ENCODE results near the gene SPHK2. TPM values are rescaled to one million over a fixed set of nuclear protein-coding genes. Genes with fewer than 3 reads are reported as not detected.

SPHK2 gene
- total RNA-seq, 1 donor from 2014 or later = 137 TPM

DNA sequence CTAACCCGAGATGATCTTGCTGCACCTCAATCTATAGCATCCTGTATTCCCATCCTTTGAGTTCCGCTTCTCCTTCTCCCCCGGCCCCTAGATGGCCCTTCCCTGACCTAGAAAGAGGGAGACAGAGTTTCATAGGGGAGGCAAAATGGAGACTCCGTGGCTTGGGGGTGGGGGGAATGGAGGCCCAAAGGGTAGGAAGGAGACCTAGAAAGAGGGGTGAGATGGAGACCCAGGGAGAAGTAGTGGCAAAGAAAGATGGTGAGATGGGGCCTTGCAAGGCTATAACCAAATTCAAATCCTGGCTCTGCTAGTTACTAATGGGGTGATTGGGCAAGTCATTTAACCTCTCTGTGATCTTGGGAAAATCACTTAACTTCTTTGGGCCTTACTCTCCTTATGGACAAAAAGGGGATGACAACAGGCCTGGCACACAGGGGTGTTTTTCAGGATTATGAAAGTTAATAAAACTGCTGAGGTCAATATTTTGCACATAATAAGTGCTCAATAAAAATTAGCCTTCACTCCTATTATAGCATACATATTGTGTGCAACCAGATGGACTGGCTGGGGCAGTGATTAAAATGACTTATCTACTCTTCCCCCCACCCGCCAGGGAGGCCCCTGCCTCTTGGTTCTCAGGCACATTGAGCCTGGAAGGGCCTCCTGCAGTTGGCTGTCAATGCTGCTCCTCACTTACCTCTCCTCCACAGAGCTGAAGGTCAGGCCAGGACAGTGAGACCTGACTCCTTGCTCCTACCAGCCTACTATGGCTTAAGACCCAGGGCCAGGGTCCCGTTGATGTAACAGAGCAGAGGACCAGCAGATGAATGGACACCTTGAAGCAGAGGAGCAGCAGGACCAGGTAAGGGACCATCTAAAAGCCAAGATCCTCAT is 633 bp downstream of the SPHK2 start:
- DNase-seq (ENCODE audit: low spot score, unreplicated experiment) = no peak
- peaks cover 11% of the 10 kb centered on the region for H3K36me3 Mint-ChIP-seq (ENCODE audit: insufficient read depth)
- no peaks in the 10 kb centered on the region for H3K27me3 Mint-ChIP-seq
- TF ChIP-seq, protein P1, sequence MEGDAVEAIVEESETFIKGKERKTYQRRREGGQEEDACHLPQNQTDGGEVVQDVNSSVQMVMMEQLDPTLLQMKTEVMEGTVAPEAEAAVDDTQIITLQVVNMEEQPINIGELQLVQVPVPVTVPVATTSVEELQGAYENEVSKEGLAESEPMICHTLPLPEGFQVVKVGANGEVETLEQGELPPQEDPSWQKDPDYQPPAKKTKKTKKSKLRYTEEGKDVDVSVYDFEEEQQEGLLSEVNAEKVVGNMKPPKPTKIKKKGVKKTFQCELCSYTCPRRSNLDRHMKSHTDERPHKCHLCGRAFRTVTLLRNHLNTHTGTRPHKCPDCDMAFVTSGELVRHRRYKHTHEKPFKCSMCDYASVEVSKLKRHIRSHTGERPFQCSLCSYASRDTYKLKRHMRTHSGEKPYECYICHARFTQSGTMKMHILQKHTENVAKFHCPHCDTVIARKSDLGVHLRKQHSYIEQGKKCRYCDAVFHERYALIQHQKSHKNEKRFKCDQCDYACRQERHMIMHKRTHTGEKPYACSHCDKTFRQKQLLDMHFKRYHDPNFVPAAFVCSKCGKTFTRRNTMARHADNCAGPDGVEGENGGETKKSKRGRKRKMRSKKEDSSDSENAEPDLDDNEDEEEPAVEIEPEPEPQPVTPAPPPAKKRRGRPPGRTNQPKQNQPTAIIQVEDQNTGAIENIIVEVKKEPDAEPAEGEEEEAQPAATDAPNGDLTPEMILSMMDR (IDR thresholded peaks at IDR 0.05; ENCODE audit: unreplicated experiment) = no peak
- peak overlapping the region; percentile 93 for H3K4me3 Mint-ChIP-seq (ENCODE audit: low read depth)
- peaks cover 37% of the 10 kb centered on the region for H3K4me1 Mint-ChIP-seq (ENCODE audit: low read depth)
- H3K9me3 Mint-ChIP-seq (ENCODE audit: low read depth) = no peaks in the 10 kb centered on the region
- peak overlapping the region; percentile 99 for H3K27ac Mint-ChIP-seq

DNA sequence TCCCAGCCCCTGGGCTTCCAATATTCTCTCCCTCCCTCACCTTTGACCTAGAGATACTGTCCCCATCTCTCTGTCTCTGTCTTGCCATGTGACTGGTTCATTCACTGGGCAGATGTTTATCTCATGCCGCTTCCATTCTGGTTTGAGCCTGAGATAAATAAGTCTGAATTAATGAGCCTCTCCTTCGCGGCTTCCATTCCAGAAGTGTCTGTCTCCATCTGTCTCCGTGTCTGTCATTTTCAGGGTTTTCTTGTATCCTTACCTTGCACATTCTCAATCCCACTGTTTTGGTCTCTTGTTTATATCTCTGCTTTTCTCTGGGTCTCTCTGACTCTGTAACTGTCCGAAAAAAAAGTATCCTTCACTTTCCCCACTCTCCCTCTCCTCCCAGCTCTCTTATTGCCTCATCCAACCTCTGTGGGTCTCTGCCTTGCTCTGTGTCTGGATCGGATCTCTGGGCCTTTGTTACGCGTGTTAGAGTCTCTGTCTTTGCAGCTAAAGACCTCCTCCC is 4.3 kb downstream of the SPHK2 start:
- Mint-ChIP-seq H3K4me3 (ENCODE audit: low read depth) (peak overlapping the region; percentile 77), H3K27ac (peak overlapping the region; percentile 97), H3K9me3 (ENCODE audit: low read depth) (no peaks in the 10 kb centered on the region), H3K27me3 (no peaks in the 10 kb centered on the region), H3K36me3 (ENCODE audit: insufficient read depth) (peaks cover 3% of the 10 kb centered on the region), H3K4me1 (ENCODE audit: low read depth) (peaks cover 24% of the 10 kb centered on the region)
- TF ChIP-seq, protein P1 (IDR thresholded peaks at IDR 0.05; ENCODE audit: unreplicated experiment) = no peak
- no peak for DNase-seq (ENCODE audit: low spot score, unreplicated experiment)

DNA sequence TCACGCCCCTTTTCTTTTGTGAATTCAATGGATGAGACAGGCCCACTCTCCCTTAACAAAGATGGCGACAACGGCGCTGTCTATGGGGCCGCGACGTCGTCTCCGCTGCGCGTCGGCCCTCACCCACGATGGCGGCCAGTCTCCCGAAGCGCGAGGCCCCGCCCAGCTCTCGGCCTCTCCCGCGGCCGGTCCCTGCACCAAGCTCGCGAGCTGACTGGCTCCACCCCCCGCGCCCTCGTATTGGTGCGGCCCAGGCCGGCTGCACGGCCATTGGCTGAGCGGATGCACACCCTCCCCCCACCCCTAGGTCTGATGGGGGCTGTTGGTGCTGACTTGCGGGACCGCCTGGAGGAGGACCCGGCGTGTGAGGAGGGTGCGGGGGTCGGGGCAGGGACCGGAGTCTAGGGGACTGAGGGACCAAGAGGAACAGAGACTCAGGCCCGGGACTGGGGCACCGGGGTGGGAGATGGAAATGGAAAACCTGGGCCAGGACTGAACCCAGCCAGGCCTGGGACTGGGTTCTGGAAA is 4.8 kb downstream of the SPHK2 start:
- Mint-ChIP-seq H3K27me3 (no peaks in the 10 kb centered on the region), H3K27ac (peak overlapping the region; percentile 97), H3K36me3 (ENCODE audit: insufficient read depth) (peaks cover 4% of the 10 kb centered on the region), H3K9me3 (ENCODE audit: low read depth) (no peaks in the 10 kb centered on the region), H3K4me3 (ENCODE audit: low read depth) (peak overlapping the region; percentile 77), H3K4me1 (ENCODE audit: low read depth) (peaks cover 26% of the 10 kb centered on the region)
- TF ChIP-seq, protein P1 (IDR thresholded peaks at IDR 0.05; ENCODE audit: unreplicated experiment) = no peak
- DNase-seq (ENCODE audit: low spot score, unreplicated experiment) = peak; percentile 97

DNA sequence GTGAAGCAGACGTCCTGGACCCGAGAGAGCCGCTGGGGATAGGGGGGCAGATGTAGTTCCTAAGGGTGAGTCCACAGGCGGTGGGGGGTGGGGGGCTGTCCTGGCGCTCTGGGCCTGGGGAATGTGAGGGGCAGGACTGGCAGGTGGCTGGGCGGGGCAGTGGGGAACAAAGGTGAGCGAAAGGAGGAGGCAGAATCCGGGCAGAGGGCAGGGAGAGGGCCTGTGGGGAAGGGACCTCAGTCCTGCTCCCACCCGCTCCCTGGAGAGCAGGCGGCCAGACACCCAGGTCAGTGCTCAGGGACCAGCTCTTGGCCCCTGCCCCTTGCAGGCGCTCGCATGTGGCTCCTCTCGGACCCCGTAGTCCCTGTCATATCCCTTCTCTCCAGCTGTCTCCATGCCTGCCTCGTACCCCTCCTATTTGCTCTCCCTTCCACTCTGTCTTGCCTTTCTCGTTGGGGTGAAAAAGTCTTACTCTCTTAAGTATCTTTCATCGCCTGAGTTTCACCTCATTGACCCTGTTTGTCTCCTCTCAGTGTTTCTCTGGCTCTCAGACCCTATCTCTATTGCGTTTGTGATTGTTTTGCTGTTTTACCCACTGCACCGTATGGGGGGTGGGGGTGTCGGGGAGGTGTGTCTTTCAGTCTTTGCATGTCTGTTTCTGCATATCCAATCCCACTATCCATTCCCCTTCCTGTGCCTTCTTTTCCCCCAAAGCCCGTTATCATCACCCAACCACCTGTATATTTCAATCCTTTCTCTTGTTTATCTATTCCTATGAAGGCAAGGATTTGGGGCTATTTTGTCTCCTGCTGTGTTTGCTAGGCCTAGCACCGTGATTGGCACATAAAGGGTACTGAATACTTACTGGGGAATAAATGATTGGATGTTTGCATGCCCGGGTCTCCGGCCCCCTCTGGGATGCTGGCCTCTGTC is 5.8 kb downstream of the SPHK2 start:
- TF ChIP-seq, protein P1 (IDR thresholded peaks at IDR 0.05; ENCODE audit: unreplicated experiment) = no peak
- no peaks in the 10 kb centered on the region for H3K27me3 Mint-ChIP-seq
- no peak for DNase-seq (ENCODE audit: low spot score, unreplicated experiment)
- H3K9me3 Mint-ChIP-seq (ENCODE audit: low read depth) = no peaks in the 10 kb centered on the region
- H3K4me1 Mint-ChIP-seq (ENCODE audit: low read depth) = peaks cover 22% of the 10 kb centered on the region
- H3K36me3 Mint-ChIP-seq (ENCODE audit: insufficient read depth) = peaks cover 3% of the 10 kb centered on the region
- H3K27ac Mint-ChIP-seq = peak overlapping the region; percentile 94
- H3K4me3 Mint-ChIP-seq (ENCODE audit: low read depth) = peak overlapping the region; percentile 77
